SK-N-SH (cell line): ENCODE measurements around the gene TRAPPC2L. TPM values are rescaled to one million over a fixed set of nuclear protein-coding genes. Genes with fewer than 3 reads are reported as not detected.

Source experiments
- CTCF ChIA-PET: fragments of 300-600, 350-600 bp; formaldehyde crosslinking; extraction: SDS; loops from one replicate; lab custom pipeline; 2021; lab: Yijun Ruan, JAX
- POLR2A ChIA-PET: fragments of 350-600 bp; sonication (Branson Sonifier 250); formaldehyde crosslinking; extraction: SDS; loops from one replicate; lab custom pipeline; 2020; ENCODE audit warnings: antibody characterized with exemption, inconsistent platforms; lab: Yijun Ruan, JAX
- DNase-seq: peaks from one replicate; pipeline ENCODE4 v3.0.0; 2012
- H2AFZ ChIP-seq: fragments of 200-600 bp; sonication (generic); 2 replicates; pipeline ENCODE4 v1.8.1; 2016; ENCODE audit warnings: antibody characterized with exemption, mild to moderate bottlenecking, low read depth
- H3F3A ChIP-seq: fragments of 200-600 bp; sonication (generic); replicated peaks from 2 replicates; pipeline ENCODE3; 2016; ENCODE audit warnings: antibody characterized with exemption, mild to moderate bottlenecking; ENCODE audit not compliant: insufficient read depth
- H3K27ac ChIP-seq, 2 experiments: fragments of 200-500 bp in 1 of 2; fragments of 200-600 bp in 1 of 2; sonication (Bioruptor generic) in 1 of 2; sonication (generic), shearing (Covaris generic) in 1 of 2; 2 replicates each; pipeline versions ENCODE4 v1.5.1 to v1.6.1; 2014 to 2016; ENCODE audit warnings: low read depth in 2 of 2, inconsistent platforms in 1 of 2, low read length in 1 of 2, mild to moderate bottlenecking in 1 of 2, mixed read lengths in 1 of 2
- H3K27me3 ChIP-seq: fragments of 200-600 bp; sonication (generic), shearing (Covaris generic); 2 replicates; pipeline ENCODE4 v1.6.1; 2016; ENCODE audit warnings: mixed run types; ENCODE audit not compliant: insufficient read depth
- H3K36me3 ChIP-seq, 2 experiments: fragments of 200-500 bp in 1 of 2; fragments of 200-600 bp in 1 of 2; sonication (Bioruptor generic) in 1 of 2; sonication (generic) in 1 of 2; replicated peaks in 1 of 2; 2 replicates each; pipeline versions ENCODE3 to v1.5.1; 2014 to 2016; ENCODE audit warnings: low read length in 1 of 2, mild to moderate bottlenecking in 1 of 2; ENCODE audit not compliant: insufficient read depth in 2 of 2, control insufficient read depth in 1 of 2
- H3K4me1 ChIP-seq, 2 experiments: fragments of 200-500 bp in 1 of 2; fragments of 200-600 bp in 1 of 2; sonication (Bioruptor generic) in 1 of 2; sonication (generic), shearing (Covaris generic) in 1 of 2; 2 replicates each; pipeline versions ENCODE4 v1.5.1 to v1.6.1; 2014 to 2016; ENCODE audit warnings: low read depth in 1 of 2, low read length in 1 of 2, mixed run types in 1 of 2; ENCODE audit not compliant: insufficient read depth in 2 of 2, control insufficient read depth in 1 of 2
- H3K4me2 ChIP-seq: fragments of 200-600 bp; sonication (generic), shearing (Covaris generic); 2 replicates; pipeline ENCODE4 v1.6.1; 2017; ENCODE audit warnings: mixed run types
- H3K4me3 ChIP-seq, 2 experiments: fragments of 200-500 bp in 1 of 2; fragments of 200-600 bp in 1 of 2; sonication (Bioruptor generic) in 1 of 2; sonication (generic), shearing (Covaris generic) in 1 of 2; 2 replicates each; pipeline versions ENCODE4 v1.5.1 to v1.8.1; 2014 to 2016; ENCODE audit warnings: low read depth in 2 of 2, inconsistent platforms in 1 of 2, low read length in 1 of 2, mild to moderate bottlenecking in 1 of 2, mixed read lengths in 1 of 2, moderate library complexity in 1 of 2
- H3K79me2 ChIP-seq: fragments of 200-600 bp; sonication (generic); 2 replicates; pipeline ENCODE4 v1.8.1; 2017; ENCODE audit warnings: mild to moderate bottlenecking; ENCODE audit not compliant: insufficient read depth
- H3K9ac ChIP-seq: fragments of 200-600 bp; sonication (generic); 2 replicates; pipeline ENCODE4 v1.6.1; 2017; ENCODE audit warnings: mixed run types
- H3K9me2 ChIP-seq: fragments of 200-600 bp; sonication (generic); 2 replicates; pipeline ENCODE4 v1.6.1; 2017; ENCODE audit warnings: mixed run types
- H3K9me3 ChIP-seq: fragments of 200-600 bp; sonication (generic); 2 replicates; pipeline ENCODE4 v1.6.1; 2017; ENCODE audit warnings: mixed run types, mild to moderate bottlenecking, moderate library complexity
- H4K20me1 ChIP-seq: fragments of 200-600 bp; sonication (generic); 2 replicates; pipeline ENCODE4 v1.6.1; 2017; ENCODE audit warnings: mild to moderate bottlenecking, mixed run types; ENCODE audit not compliant: insufficient read depth
- CHD2 ChIP-seq: fragments of 150-350 bp; IDR thresholded peaks from 2 replicates; pipeline ENCODE4 v1.6.1; 2018; ENCODE audit warnings: low read length; ENCODE audit not compliant: partially characterized antibody
- ELF1 ChIP-seq: IDR thresholded peaks from 2 replicates; pipeline ENCODE4 v1.4.0; 2012
- EZH2phosphoT487 ChIP-seq: fragments of 200-600 bp; sonication (generic); IDR thresholded peaks from 2 replicates; pipeline ENCODE4 v1.6.1; 2017; ENCODE audit warnings: low read depth, mixed run types, mild to moderate bottlenecking, antibody characterized with exemption, moderate library complexity, borderline replicate concordance
- FOSL2 ChIP-seq: IDR thresholded peaks from 2 replicates; pipeline ENCODE4 v1.4.0; 2012; ENCODE audit warnings: low read depth, mild to moderate bottlenecking, moderate library complexity, borderline replicate concordance
- FOXJ3 ChIP-seq: sonication (generic); formaldehyde crosslinking; IDR thresholded peaks from 2 replicates; pipeline ENCODE4 v1.5.1; 2020; ENCODE audit warnings: mild to moderate bottlenecking, missing genetic modification reagents
- GATA2 ChIP-seq: sonication (generic); formaldehyde crosslinking; IDR thresholded peaks from 2 replicates; pipeline ENCODE4 v1.5.0; 2020; ENCODE audit warnings: mild to moderate bottlenecking, missing genetic modification reagents
- JUND ChIP-seq: IDR thresholded peaks from 2 replicates; pipeline ENCODE4 v1.4.0; 2012
- MAX ChIP-seq: IDR thresholded peaks from 2 replicates; pipeline ENCODE4 v1.4.0; 2012; ENCODE audit warnings: low read depth
- NFIC ChIP-seq: IDR thresholded peaks from 2 replicates; pipeline ENCODE4 v1.4.0; 2012; ENCODE audit warnings: borderline replicate concordance
- PBX3 ChIP-seq: IDR thresholded peaks from 2 replicates; pipeline ENCODE4; 2012
- POLR2AphosphoS5 ChIP-seq: IDR thresholded peaks from 2 replicates; pipeline ENCODE4 v1.6.1; 2012; ENCODE audit warnings: low read depth, low read length
- RAD21 ChIP-seq: IDR thresholded peaks from 2 replicates; pipeline ENCODE4 v1.6.1; 2012; ENCODE audit warnings: mild to moderate bottlenecking, low read length
- RFX5 ChIP-seq: IDR thresholded peaks from 2 replicates; pipeline ENCODE4 v1.6.1; 2012; ENCODE audit warnings: mild to moderate bottlenecking, improper control_type of control experiment, low read length
- SIN3A ChIP-seq: IDR thresholded peaks from 2 replicates; pipeline ENCODE4 v1.6.1; 2012; ENCODE audit warnings: low read depth, mild to moderate bottlenecking, low read length, moderate library complexity, borderline replicate concordance
- SMC3 ChIP-seq: IDR thresholded peaks from 2 replicates; pipeline ENCODE4 v1.6.1; 2012; ENCODE audit warnings: low read depth, low read length, improper control_type of control experiment
- TEAD4 ChIP-seq: IDR thresholded peaks from 2 replicates; pipeline ENCODE4 v1.4.0; 2012; ENCODE audit warnings: mild to moderate bottlenecking, borderline replicate concordance; ENCODE audit not compliant: insufficient read depth
- YY1 ChIP-seq: IDR thresholded peaks from 2 replicates; pipeline ENCODE4 v1.4.0; 2012; ENCODE audit warnings: low read depth, mild to moderate bottlenecking
- ZBTB33 ChIP-seq: IDR thresholded peaks from 2 replicates; pipeline ENCODE4 v1.4.0; 2012; ENCODE audit warnings: low read depth, borderline replicate concordance
- WGBS: methylation state at CpG from one replicate; pipeline ENCODE4 v1.1.6; 2017; ENCODE audit warnings: low lambda C conversion rate; 5-methylcytosine and 5-hydroxymethylcytosine counted together
- polyA plus RNA-seq, 3 experiments: library from polyadenylated mRNA; depleted of rRNA; stranded (reverse); fragments of >200 nt; gene quantifications; 2 replicates each; pipeline ENCODE4 v1.2.3, GENCODE V29; 2012

TRAPPC2L gene
- polyA plus RNA-seq, 1 of the 3 experiments (the other 2 are of a cell fraction), result 73.9 TPM

DNA sequence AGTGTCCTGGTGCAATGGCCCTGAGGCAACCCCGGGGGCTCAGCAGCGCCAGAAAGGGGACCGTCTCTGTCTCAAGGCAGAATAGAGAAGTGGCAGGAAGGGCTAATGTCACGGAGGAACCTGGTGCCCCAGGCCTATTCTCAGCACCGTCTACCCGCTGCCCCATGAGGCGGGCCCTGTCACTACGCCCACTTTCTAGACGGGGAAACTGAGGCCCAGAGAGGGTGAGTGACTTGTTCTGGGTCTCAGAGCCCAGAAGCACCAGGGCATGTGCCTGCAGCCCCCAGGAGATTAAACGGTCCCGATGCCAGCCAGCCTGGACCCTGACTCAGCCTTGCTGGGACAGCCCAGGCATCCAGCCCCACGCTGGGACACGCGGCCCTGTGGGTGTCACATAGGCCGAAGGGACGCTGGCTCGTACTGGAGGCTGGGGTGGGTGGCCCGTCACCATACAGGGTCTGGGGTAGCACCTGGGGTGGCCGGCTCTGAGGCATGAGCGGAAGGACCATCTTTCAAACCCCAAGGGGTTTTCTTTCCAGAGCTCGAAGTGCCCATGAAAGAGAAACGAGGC is 49.7 kb downstream of the TRAPPC2L start:
- no peaks in the 10 kb centered on the region for H3K9me3 ChIP-seq
- TF ChIP-seq SIN3A, result no peak
- no peak for TF ChIP-seq ZBTB33
- no peak for TF ChIP-seq ELF1
- no peak for TF ChIP-seq SMC3
- no peak for TF ChIP-seq NFIC
- TF ChIP-seq YY1, result no peak
- no peak for TF ChIP-seq JUND
- no peak for TF ChIP-seq MAX
- no peak for TF ChIP-seq CHD2
- no peak for TF ChIP-seq POLR2AphosphoS5
- TF ChIP-seq GATA2, result no peak
- TF ChIP-seq TEAD4, result no peak
- TF ChIP-seq RAD21, result no peak
- TF ChIP-seq FOSL2, result no peak
- TF ChIP-seq FOXJ3, result no peak
- no peak for TF ChIP-seq PBX3
- TF ChIP-seq RFX5, result no peak
- no peak for TF ChIP-seq EZH2phosphoT487
- no peaks in the 10 kb centered on the region for H3K36me3 ChIP-seq
- no peak overlapping the region for H3K4me2 ChIP-seq
- 40% methylated on average over 1 of the region's 22 CpGs for WGBS
- CTCF ChIA-PET, result no interaction called here
- H3K9ac ChIP-seq, result no peak overlapping the region
- no peaks in the 10 kb centered on the region for H3F3A ChIP-seq
- H3K27ac ChIP-seq, result no peak overlapping the region
- peaks cover 20% of the 10 kb centered on the region for H3K27me3 ChIP-seq
- no peak for DNase-seq
- H3K4me1 ChIP-seq, result peaks cover 0 to 6% of the 10 kb centered on the region in 2 experiments; a peak in 1 of 4 replicates
- POLR2A ChIA-PET, result no interaction called here
- no peaks in the 10 kb centered on the region for H4K20me1 ChIP-seq
- H3K9me2 ChIP-seq, result no peaks in the 10 kb centered on the region
- H2AFZ ChIP-seq, result no peak overlapping the region
- no peaks in the 10 kb centered on the region for H3K79me2 ChIP-seq
- no peak overlapping the region for H3K4me3 ChIP-seq
